ENCODE data around the gene IFT43.

Gene IFT43

GRCh38 chr14:75985618-75986438 is at the start of gene IFT43:
IFT43 (plus strand) TSS chr14:75985763; CDS start chr14:75985787, 24 bp downstream.
- DNase-seq (ENCODE audit: low read depth in 2 of 2) = peak; percentile 85 to 86

GRCh38 chr14:75939200-75939599 is 46.4 kb upstream of the IFT43 start:
- no peak for DNase-seq (ENCODE audit: low read depth in 2 of 2)

- no peak for DNase-seq (ENCODE audit: low read depth in 2 of 2)
These were observed 44.5 kb upstream of the IFT43 start for GRCh38 chr14:75941030-75941429.

GRCh38 chr14:75944607-75945241 is 40.8 kb upstream of the IFT43 start:
- no peak for DNase-seq (ENCODE audit: low read depth in 2 of 2)

- no peak for DNase-seq (ENCODE audit: low read depth in 2 of 2)
These were observed 38.8 kb upstream of the IFT43 start for GRCh38 chr14:75946785-75947184.

- DNase-seq (ENCODE audit: low read depth in 2 of 2) = no peak
These were observed 33.1 kb upstream of the IFT43 start for GRCh38 chr14:75952489-75952888.

GRCh38 chr14:75959031-75959430 is 26.5 kb upstream of the IFT43 start:
- DNase-seq (ENCODE audit: low read depth in 2 of 2) = no peak

GRCh38 chr14:75960231-75960630 is 25.3 kb upstream of the IFT43 start:
- no peak for DNase-seq (ENCODE audit: low read depth in 2 of 2)

GRCh38 chr14:75961662-75962061 is 23.9 kb upstream of the IFT43 start:
- DNase-seq (ENCODE audit: low read depth in 2 of 2) = no peak

- DNase-seq (ENCODE audit: low read depth in 2 of 2) = no peak
These were observed 17.7 kb upstream of the IFT43 start for GRCh38 chr14:75967866-75968265.

GRCh38 chr14:75968456-75968855 is 17.1 kb upstream of the IFT43 start:
- no peak for DNase-seq (ENCODE audit: low read depth in 2 of 2)

- DNase-seq (ENCODE audit: low read depth in 2 of 2) = no peak
These were observed 16.4 kb upstream of the IFT43 start for GRCh38 chr14:75969126-75969525.

GRCh38 chr14:75969891-75970290 is 15.7 kb upstream of the IFT43 start:
- no peak for DNase-seq (ENCODE audit: low read depth in 2 of 2)

- DNase-seq (ENCODE audit: low read depth in 2 of 2) = no peak
These were observed 14.6 kb upstream of the IFT43 start for GRCh38 chr14:75970989-75971388.

- no peak for DNase-seq (ENCODE audit: low read depth in 2 of 2)
These were observed 14.1 kb upstream of the IFT43 start for GRCh38 chr14:75971509-75971908.

GRCh38 chr14:75972801-75973421 is 12.7 kb upstream of the IFT43 start:
- DNase-seq (ENCODE audit: low read depth in 2 of 2) = no peak

- no peak for DNase-seq (ENCODE audit: low read depth in 2 of 2)
These were observed 8.6 kb upstream of the IFT43 start for GRCh38 chr14:75976826-75977581.

GRCh38 chr14:75977582-75977943 is 8.0 kb upstream of the IFT43 start:
- no peak for DNase-seq (ENCODE audit: low read depth in 2 of 2)

GRCh38 chr14:75978249-75978731 is 7.3 kb upstream of the IFT43 start:
- DNase-seq (ENCODE audit: low read depth in 2 of 2) = no peak

- DNase-seq (ENCODE audit: low read depth in 2 of 2) = no peak
These were observed 6.4 kb upstream of the IFT43 start for GRCh38 chr14:75979071-75979571.

GRCh38 chr14:75979648-75980565 is 5.7 kb upstream of the IFT43 start:
- DNase-seq (ENCODE audit: low read depth in 2 of 2) = no peak
